Skeletal muscle tissue (tissue), 4 donors: Measurements from ENCODE around the gene SPATA25. TPM values are rescaled to one million over a fixed set of nuclear protein-coding genes. Genes with fewer than 3 reads are reported as not detected.

Experiments
- H3K27ac ChIP-seq: one replicate; pipeline ENCODE4 v1.7.0; 2013; ENCODE audit warnings: mild to moderate bottlenecking, low read depth, low read length, inconsistent platforms
- H3K27me3 ChIP-seq, 3 donors: one replicate each; pipeline ENCODE4 v1.7.0; 2013; ENCODE audit warnings: low read length in 3 of 3; ENCODE audit not compliant: control insufficient read depth in 3 of 3, insufficient read depth in 3 of 3
- H3K36me3 ChIP-seq, 3 donors: one replicate each; pipeline ENCODE4 v1.7.0; 2013; ENCODE audit warnings: low read length in 3 of 3; ENCODE audit not compliant: control insufficient read depth in 3 of 3, insufficient read depth in 3 of 3
- H3K4me1 ChIP-seq, 3 donors: one replicate each; pipeline ENCODE4 v1.7.0; 2013; ENCODE audit warnings: low read length in 3 of 3, mild to moderate bottlenecking in 3 of 3; ENCODE audit not compliant: control insufficient read depth in 3 of 3, insufficient read depth in 3 of 3
- H3K4me3 ChIP-seq, 3 donors: one replicate each; pipeline ENCODE4 v1.7.0; 2013; ENCODE audit warnings: low read length in 3 of 3
- H3K9ac ChIP-seq, 3 donors: one replicate each; pipeline ENCODE4 v1.7.0; 2013; ENCODE audit warnings: low read length in 3 of 3, mild to moderate bottlenecking in 3 of 3, moderate library complexity in 2 of 3, low read depth in 1 of 3
- H3K9me3 ChIP-seq, 3 donors: one replicate each; pipeline ENCODE4 v1.7.0; 2013; ENCODE audit warnings: low read length in 3 of 3; ENCODE audit not compliant: control insufficient read depth in 3 of 3
- total RNA-seq: library from RNA; depleted of rRNA; stranded (reverse); fragments of >200 nt; gene quantifications from one replicate; pipeline ENCODE4 v1.2.3, GENCODE V29; 2014
- donor health status: Osteomylitis.

The SPATA25 gene
- total RNA-seq, 1 donor from 2014 or later = 2.6 TPM

DNA sequence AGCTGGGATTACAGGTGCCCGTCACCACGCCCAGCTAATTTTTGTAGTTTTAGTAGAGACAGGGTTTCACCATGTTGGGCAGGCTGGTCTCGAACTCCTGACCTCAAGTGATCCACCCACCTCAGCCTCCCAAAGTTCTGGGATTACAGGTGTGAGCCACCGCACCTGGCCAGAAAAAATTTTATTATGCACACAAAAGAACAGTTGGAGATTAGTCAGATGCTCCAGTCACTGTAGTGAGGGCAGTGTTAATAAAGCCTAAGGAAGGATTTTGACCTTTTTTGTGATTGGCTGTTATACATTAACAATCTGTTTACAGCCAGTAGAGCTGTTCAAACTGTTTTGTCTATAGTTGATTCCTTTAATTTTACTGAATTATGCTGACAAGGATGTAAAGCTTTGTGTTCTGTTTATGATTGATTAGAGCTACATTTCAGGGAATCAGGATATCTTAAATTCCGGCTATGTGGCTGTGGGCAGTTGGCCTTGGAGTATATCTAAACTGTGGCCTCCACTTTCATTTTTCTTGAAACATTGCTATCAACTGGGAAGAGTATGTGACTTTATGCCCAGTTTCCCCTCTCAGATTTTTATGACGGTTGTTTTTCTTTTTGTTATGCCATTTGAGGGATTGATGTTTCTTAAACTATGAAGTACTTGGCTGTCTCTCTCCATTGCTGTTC, 20.1 kb downstream of the SPATA25 start:
- Histone ChIP-seq H3K27ac (no peak overlapping the region), H3K36me3 (no peaks in the 10 kb centered on the region), H3K27me3 (no peaks in the 10 kb centered on the region), H3K4me1 (no peaks in the 10 kb centered on the region), H3K9me3 (no peaks in the 10 kb centered on the region), H3K4me3 (no peak overlapping the region), H3K9ac (no peak overlapping the region)

GRCh38 chr20:45866454-45866853, 21.0 kb downstream of the SPATA25 start:
- no peaks in the 10 kb centered on the region for H3K27me3 ChIP-seq
- H3K4me3 ChIP-seq = no peak overlapping the region
- H3K36me3 ChIP-seq = no peaks in the 10 kb centered on the region
- H3K9ac ChIP-seq = no peak overlapping the region
- no peaks in the 10 kb centered on the region for H3K9me3 ChIP-seq
- H3K27ac ChIP-seq = no peak overlapping the region
- no peaks in the 10 kb centered on the region for H3K4me1 ChIP-seq

DNA sequence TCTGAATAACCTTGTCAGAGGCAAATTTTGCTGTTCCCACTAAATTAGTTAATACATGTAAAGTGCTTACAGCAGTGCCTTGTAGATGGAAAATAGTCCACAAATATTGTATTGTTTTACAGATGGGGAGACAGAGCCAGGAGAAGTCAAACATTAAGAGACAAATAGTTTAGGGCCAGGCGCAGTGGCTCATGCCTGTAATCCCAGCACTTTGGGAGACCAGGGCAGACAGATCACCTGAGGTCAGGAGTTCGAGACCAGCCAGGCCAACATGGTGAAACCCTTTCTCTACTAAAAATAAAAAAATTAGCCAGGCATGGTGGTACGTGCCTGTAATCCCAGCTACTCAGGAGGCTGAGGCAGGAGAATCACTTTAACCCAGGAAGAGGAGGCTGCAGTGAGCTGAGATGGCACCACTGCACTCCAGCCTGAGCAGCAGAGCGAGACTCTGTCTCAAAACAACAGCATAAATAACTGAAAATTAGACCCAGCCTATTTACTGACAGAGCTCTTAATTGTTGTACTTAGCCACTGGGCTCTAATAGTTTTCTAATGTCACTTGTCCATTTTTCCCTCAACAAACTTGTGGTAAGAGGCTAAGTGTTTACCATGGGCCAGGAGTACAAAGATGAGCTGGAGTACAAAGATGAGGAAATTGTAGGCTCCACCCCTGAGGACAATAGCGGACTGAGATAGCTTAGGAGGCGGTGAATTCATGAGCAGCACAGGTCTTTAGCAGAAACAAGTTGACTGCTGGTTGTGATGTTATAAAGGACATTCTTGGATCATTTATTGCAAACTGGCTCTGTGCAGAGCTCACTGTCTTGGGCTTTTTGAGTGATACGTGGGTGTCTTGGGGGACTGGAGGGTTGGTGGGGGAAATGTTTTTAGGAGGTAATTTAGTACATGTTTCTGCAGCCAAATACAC, 23.6 kb downstream of the SPATA25 start:
- H3K9me3 ChIP-seq = no peaks in the 10 kb centered on the region
- H3K4me3 ChIP-seq = no peak overlapping the region
- H3K27me3 ChIP-seq = no peaks in the 10 kb centered on the region
- H3K27ac ChIP-seq = no peak overlapping the region
- no peak overlapping the region for H3K9ac ChIP-seq
- no peaks in the 10 kb centered on the region for H3K36me3 ChIP-seq
- H3K4me1 ChIP-seq = no peaks in the 10 kb centered on the region

DNA sequence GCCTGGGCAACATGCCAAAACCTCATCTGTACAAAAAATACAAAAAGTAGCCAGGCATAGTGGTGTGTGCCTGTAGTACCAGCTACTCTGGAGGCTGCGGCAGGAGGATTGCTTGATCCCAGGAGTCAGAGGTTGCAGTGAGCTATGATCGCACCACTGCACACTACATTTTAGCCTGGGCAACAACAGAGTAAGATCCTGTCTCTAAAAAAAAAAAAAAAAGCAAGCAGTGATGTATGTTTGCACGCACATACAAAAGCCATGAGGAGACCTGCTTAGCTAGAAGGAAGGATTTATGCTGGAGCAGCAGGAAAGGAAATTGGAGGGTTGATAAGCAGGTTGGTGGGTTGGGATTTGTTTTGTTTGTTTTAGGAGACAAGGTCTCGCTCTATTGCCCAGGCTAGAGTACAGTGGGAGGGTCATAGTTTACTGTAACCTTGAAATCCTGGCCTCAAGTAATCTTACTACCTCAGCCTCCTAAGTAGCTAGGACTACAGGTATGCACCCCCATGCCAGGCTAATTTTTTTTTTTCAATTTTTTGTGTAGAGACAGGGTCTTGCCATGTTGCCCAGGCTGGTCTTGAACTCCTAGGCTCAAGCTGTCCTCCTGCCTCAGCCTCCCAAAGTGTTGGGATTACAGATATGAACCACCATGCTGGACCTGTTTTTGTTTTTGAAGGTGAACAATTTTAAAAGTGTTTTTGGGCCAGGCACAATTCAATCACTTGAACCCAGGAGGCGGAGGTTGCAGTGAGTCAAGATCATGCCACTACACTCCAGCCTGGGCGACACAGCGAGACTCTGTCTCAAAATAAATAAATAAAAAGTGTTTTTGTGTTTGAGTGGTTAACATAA, 26.0 kb downstream of the SPATA25 start:
- H3K27me3 ChIP-seq = no peaks in the 10 kb centered on the region
- no peaks in the 10 kb centered on the region for H3K36me3 ChIP-seq
- H3K4me1 ChIP-seq = peaks cover 9 to 18% (median 10%) of the 10 kb centered on the region in 3 donors
- H3K9me3 ChIP-seq = no peaks in the 10 kb centered on the region
- no peak overlapping the region for H3K4me3 ChIP-seq
- no peak overlapping the region for H3K9ac ChIP-seq
- no peak overlapping the region for H3K27ac ChIP-seq

GRCh38 chr20:45860560-45861220, 26.7 kb downstream of the SPATA25 start:
- no peak overlapping the region for H3K9ac ChIP-seq
- no peak overlapping the region for H3K27ac ChIP-seq
- H3K27me3 ChIP-seq = no peaks in the 10 kb centered on the region
- peaks cover 17 to 26% (median 18%) of the 10 kb centered on the region in 3 donors for H3K4me1 ChIP-seq
- no peaks in the 10 kb centered on the region for H3K36me3 ChIP-seq
- no peaks in the 10 kb centered on the region for H3K9me3 ChIP-seq
- H3K4me3 ChIP-seq = no peak overlapping the region

- Histone ChIP-seq H3K4me3 (no peak overlapping the region), H3K4me1 (peaks cover 22 to 31% (median 24%) of the 10 kb centered on the region in 3 donors), H3K9ac (no peak overlapping the region), H3K36me3 (peaks cover under 1 to 2% (median under 1%) of the 10 kb centered on the region in 3 donors), H3K27me3 (no peaks in the 10 kb centered on the region), H3K9me3 (no peaks in the 10 kb centered on the region), H3K27ac (no peak overlapping the region)
These were observed 27.5 kb downstream of the SPATA25 start for GRCh38 chr20:45859916-45860315.

GRCh38 chr20:45857882-45858216, 29.6 kb downstream of the SPATA25 start:
- Histone ChIP-seq H3K27ac (peak overlapping the region; percentile 89), H3K36me3 (peaks cover 4 to 17% (median 6%) of the 10 kb centered on the region in 3 donors), H3K27me3 (no peaks in the 10 kb centered on the region), H3K4me1 (peaks cover 27 to 36% (median 28%) of the 10 kb centered on the region in 3 donors), H3K4me3 (peak overlapping the region; percentile 94 to 95 (median 95)), H3K9me3 (no peaks in the 10 kb centered on the region), H3K9ac (peak overlapping the region; percentile 83 to 92 (median 90))

GRCh38 chr20:45857114-45857881, 30.1 kb downstream of the SPATA25 start, which contains the start of the genes ACOT8 and ZSWIM3:
ACOT8 (minus strand) TSS chr20:45857392; CDS start chr20:45857315, 77 bp downstream.
ZSWIM3 (plus strand) TSS chr20:45857614; CDS start chr20:45857826, 212 bp downstream.
- no peaks in the 10 kb centered on the region for H3K9me3 ChIP-seq
- H3K27ac ChIP-seq = peak within 1 kb of the TSS; percentile 89
- H3K36me3 ChIP-seq = peaks cover 6 to 17% (median 8%) of the 10 kb centered on the region in 3 donors
- H3K27me3 ChIP-seq = no peaks in the 10 kb centered on the region
- H3K9ac ChIP-seq = peak within 1 kb of the TSS; percentile 83 to 96 (median 92)
- H3K4me1 ChIP-seq = peaks cover 27 to 36% (median 28%) of the 10 kb centered on the region in 3 donors
- H3K4me3 ChIP-seq = peak within 1 kb of the TSS; percentile 94 to 95 (median 95)
